SK-N-SH (cell line): ENCODE measurements around the gene ENDOV. TPM values are rescaled to one million over a fixed set of nuclear protein-coding genes. Genes with fewer than 3 reads are reported as not detected.

Experiments used
- CTCF ChIA-PET: fragments of 300-600, 350-600 bp; formaldehyde crosslinking; extraction: SDS; loops from one replicate; lab custom pipeline; 2021; lab: Yijun Ruan, JAX
- POLR2A ChIA-PET: fragments of 350-600 bp; sonication (Branson Sonifier 250); formaldehyde crosslinking; extraction: SDS; loops from one replicate; lab custom pipeline; 2020; ENCODE audit warnings: antibody characterized with exemption, inconsistent platforms; lab: Yijun Ruan, JAX
- DNase-seq: peaks from one replicate; pipeline ENCODE4 v3.0.0; 2012
- H2AFZ ChIP-seq: fragments of 200-600 bp; sonication (generic); 2 replicates; pipeline ENCODE4 v1.8.1; 2016; ENCODE audit warnings: antibody characterized with exemption, mild to moderate bottlenecking, low read depth
- H3F3A ChIP-seq: fragments of 200-600 bp; sonication (generic); replicated peaks from 2 replicates; pipeline ENCODE3; 2016; ENCODE audit warnings: antibody characterized with exemption, mild to moderate bottlenecking; ENCODE audit not compliant: insufficient read depth
- H3K27ac ChIP-seq, 2 experiments: fragments of 200-500 bp in 1 of 2; fragments of 200-600 bp in 1 of 2; sonication (Bioruptor generic) in 1 of 2; sonication (generic), shearing (Covaris generic) in 1 of 2; 2 replicates each; pipeline versions ENCODE4 v1.5.1 to v1.6.1; 2014 to 2016; ENCODE audit warnings: low read depth in 2 of 2, inconsistent platforms in 1 of 2, low read length in 1 of 2, mild to moderate bottlenecking in 1 of 2, mixed read lengths in 1 of 2
- H3K27me3 ChIP-seq: fragments of 200-600 bp; sonication (generic), shearing (Covaris generic); 2 replicates; pipeline ENCODE4 v1.6.1; 2016; ENCODE audit warnings: mixed run types; ENCODE audit not compliant: insufficient read depth
- H3K36me3 ChIP-seq, 2 experiments: fragments of 200-500 bp in 1 of 2; fragments of 200-600 bp in 1 of 2; sonication (Bioruptor generic) in 1 of 2; sonication (generic) in 1 of 2; replicated peaks in 1 of 2; 2 replicates each; pipeline versions ENCODE3 to v1.5.1; 2014 to 2016; ENCODE audit warnings: low read length in 1 of 2, mild to moderate bottlenecking in 1 of 2; ENCODE audit not compliant: insufficient read depth in 2 of 2, control insufficient read depth in 1 of 2
- H3K4me1 ChIP-seq, 2 experiments: fragments of 200-500 bp in 1 of 2; fragments of 200-600 bp in 1 of 2; sonication (Bioruptor generic) in 1 of 2; sonication (generic), shearing (Covaris generic) in 1 of 2; 2 replicates each; pipeline versions ENCODE4 v1.5.1 to v1.6.1; 2014 to 2016; ENCODE audit warnings: low read depth in 1 of 2, low read length in 1 of 2, mixed run types in 1 of 2; ENCODE audit not compliant: insufficient read depth in 2 of 2, control insufficient read depth in 1 of 2
- H3K4me2 ChIP-seq: fragments of 200-600 bp; sonication (generic), shearing (Covaris generic); 2 replicates; pipeline ENCODE4 v1.6.1; 2017; ENCODE audit warnings: mixed run types
- H3K4me3 ChIP-seq, 2 experiments: fragments of 200-500 bp in 1 of 2; fragments of 200-600 bp in 1 of 2; sonication (Bioruptor generic) in 1 of 2; sonication (generic), shearing (Covaris generic) in 1 of 2; 2 replicates each; pipeline versions ENCODE4 v1.5.1 to v1.8.1; 2014 to 2016; ENCODE audit warnings: low read depth in 2 of 2, inconsistent platforms in 1 of 2, low read length in 1 of 2, mild to moderate bottlenecking in 1 of 2, mixed read lengths in 1 of 2, moderate library complexity in 1 of 2
- H3K79me2 ChIP-seq: fragments of 200-600 bp; sonication (generic); 2 replicates; pipeline ENCODE4 v1.8.1; 2017; ENCODE audit warnings: mild to moderate bottlenecking; ENCODE audit not compliant: insufficient read depth
- H3K9ac ChIP-seq: fragments of 200-600 bp; sonication (generic); 2 replicates; pipeline ENCODE4 v1.6.1; 2017; ENCODE audit warnings: mixed run types
- H3K9me2 ChIP-seq: fragments of 200-600 bp; sonication (generic); 2 replicates; pipeline ENCODE4 v1.6.1; 2017; ENCODE audit warnings: mixed run types
- H3K9me3 ChIP-seq: fragments of 200-600 bp; sonication (generic); 2 replicates; pipeline ENCODE4 v1.6.1; 2017; ENCODE audit warnings: mixed run types, mild to moderate bottlenecking, moderate library complexity
- H4K20me1 ChIP-seq: fragments of 200-600 bp; sonication (generic); 2 replicates; pipeline ENCODE4 v1.6.1; 2017; ENCODE audit warnings: mild to moderate bottlenecking, mixed run types; ENCODE audit not compliant: insufficient read depth
- CHD2 ChIP-seq: fragments of 150-350 bp; IDR thresholded peaks from 2 replicates; pipeline ENCODE4 v1.6.1; 2018; ENCODE audit warnings: low read length; ENCODE audit not compliant: partially characterized antibody
- FOXJ3 ChIP-seq: sonication (generic); formaldehyde crosslinking; IDR thresholded peaks from 2 replicates; pipeline ENCODE4 v1.5.1; 2020; ENCODE audit warnings: mild to moderate bottlenecking, missing genetic modification reagents
- GATA2 ChIP-seq: sonication (generic); formaldehyde crosslinking; IDR thresholded peaks from 2 replicates; pipeline ENCODE4 v1.5.0; 2020; ENCODE audit warnings: mild to moderate bottlenecking, missing genetic modification reagents
- JUND ChIP-seq: IDR thresholded peaks from 2 replicates; pipeline ENCODE4 v1.4.0; 2012
- MAX ChIP-seq: IDR thresholded peaks from 2 replicates; pipeline ENCODE4 v1.4.0; 2012; ENCODE audit warnings: low read depth
- NFIC ChIP-seq: IDR thresholded peaks from 2 replicates; pipeline ENCODE4 v1.4.0; 2012; ENCODE audit warnings: borderline replicate concordance
- RCOR1 ChIP-seq: fragments of 150-350 bp; IDR thresholded peaks from 2 replicates; pipeline ENCODE4 v1.6.1; 2017; ENCODE audit warnings: antibody characterized with exemption, low read length
- REST ChIP-seq: IDR thresholded peaks from 2 replicates; pipeline ENCODE4 v1.6.1; 2012; ENCODE audit warnings: mild to moderate bottlenecking, low read depth, low read length, moderate library complexity
- RFX5 ChIP-seq: IDR thresholded peaks from 2 replicates; pipeline ENCODE4 v1.6.1; 2012; ENCODE audit warnings: mild to moderate bottlenecking, improper control_type of control experiment, low read length
- RXRA ChIP-seq: IDR thresholded peaks from 2 replicates; pipeline ENCODE4 v1.4.0; 2012; ENCODE audit warnings: low read depth, mild to moderate bottlenecking, borderline replicate concordance
- SIN3A ChIP-seq: IDR thresholded peaks from 2 replicates; pipeline ENCODE4 v1.6.1; 2012; ENCODE audit warnings: low read depth, mild to moderate bottlenecking, low read length, moderate library complexity, borderline replicate concordance
- SMC3 ChIP-seq: IDR thresholded peaks from 2 replicates; pipeline ENCODE4 v1.6.1; 2012; ENCODE audit warnings: low read depth, low read length, improper control_type of control experiment
- TAF1 ChIP-seq: IDR thresholded peaks from 2 replicates; pipeline ENCODE4 v1.6.1; 2012; ENCODE audit warnings: low read depth, mild to moderate bottlenecking, low read length, moderate library complexity, borderline replicate concordance
- TEAD4 ChIP-seq: IDR thresholded peaks from 2 replicates; pipeline ENCODE4 v1.4.0; 2012; ENCODE audit warnings: mild to moderate bottlenecking, borderline replicate concordance; ENCODE audit not compliant: insufficient read depth
- whole genome bisulfite sequencing: methylation state at CpG from one replicate; pipeline ENCODE4 v1.1.6; 2017; ENCODE audit warnings: low lambda C conversion rate; 5-methylcytosine and 5-hydroxymethylcytosine counted together
- polyA plus RNA-seq, 3 experiments: library from polyadenylated mRNA; depleted of rRNA; stranded (reverse); fragments of >200 nt; gene quantifications; 2 replicates each; pipeline ENCODE4 v1.2.3, GENCODE V29; 2012

ENDOV gene
- polyA plus RNA-seq, 1 of the 3 experiments (the other 2 are of a cell fraction), result 83.6 TPM

GRCh38 chr17:80422276-80422675 lies 7.3 kb downstream of the ENDOV start:
- no peak overlapping the region for H3K4me2 ChIP-seq

More at GRCh38 chr17:80422276-80422675, 7.3 kb downstream of the ENDOV start:
- no peak overlapping the region for H2AFZ ChIP-seq
- H3K79me2 ChIP-seq, result peaks cover 18% of the 10 kb centered on the region
- H4K20me1 ChIP-seq, result peaks cover 22% of the 10 kb centered on the region
- H3K27me3 ChIP-seq, result no peaks in the 10 kb centered on the region
- ChIA-PET CTCF (interaction anchor here (0.6 to 1.1 kb wide), 4 partner anchors 153 to 446 kb away, joined by 3 to 4 read pairs (median 3); no protein-coding TSS in a partner anchor), POLR2A (interaction anchor here (0.7 kb wide), 1 partner anchor 11 kb away, joined by 3 read pairs; no protein-coding TSS in a partner anchor)
- TF ChIP-seq MAX (no peak), SIN3A (no peak), JUND (no peak), GATA2 (CRISPR knock-in tag) (no peak), RXRA (no peak), RFX5 (no peak), FOXJ3 (no peak), SMC3 (no peak), TEAD4 (no peak), RCOR1 (no peak), REST (no peak), CHD2 (no peak), NFIC (no peak), TAF1 (no peak)
- 87% methylated on average over 18 of the region's 18 CpGs for whole genome bisulfite sequencing
- no peak overlapping the region for H3K4me3 ChIP-seq
- no peaks in the 10 kb centered on the region for H3K9me2 ChIP-seq
- peaks cover 19 to 27% of the 10 kb centered on the region in 2 experiments for H3K36me3 ChIP-seq
- no peak overlapping the region for H3K9ac ChIP-seq
- H3K9me3 ChIP-seq, result no peaks in the 10 kb centered on the region
- H3F3A ChIP-seq, result peaks cover 11% of the 10 kb centered on the region
- H3K4me1 ChIP-seq, result peaks cover 0 to 5% of the 10 kb centered on the region in 2 experiments; a peak in 1 of 4 replicates
- H3K27ac ChIP-seq, result no peak overlapping the region
- DNase-seq, result peak; percentile 36
